Activated T-helper 1 cell treated with Interleukin-2 at 50 U/mL for 16 hours (primary cell): ENCODE data around the gene ZDHHC14.

Experiments used
- DNase-seq: peaks from one replicate; pipeline ENCODE4 v3.0.0-alpha.2; 2020; ENCODE audit warnings: low read depth

Gene ZDHHC14

DNA sequence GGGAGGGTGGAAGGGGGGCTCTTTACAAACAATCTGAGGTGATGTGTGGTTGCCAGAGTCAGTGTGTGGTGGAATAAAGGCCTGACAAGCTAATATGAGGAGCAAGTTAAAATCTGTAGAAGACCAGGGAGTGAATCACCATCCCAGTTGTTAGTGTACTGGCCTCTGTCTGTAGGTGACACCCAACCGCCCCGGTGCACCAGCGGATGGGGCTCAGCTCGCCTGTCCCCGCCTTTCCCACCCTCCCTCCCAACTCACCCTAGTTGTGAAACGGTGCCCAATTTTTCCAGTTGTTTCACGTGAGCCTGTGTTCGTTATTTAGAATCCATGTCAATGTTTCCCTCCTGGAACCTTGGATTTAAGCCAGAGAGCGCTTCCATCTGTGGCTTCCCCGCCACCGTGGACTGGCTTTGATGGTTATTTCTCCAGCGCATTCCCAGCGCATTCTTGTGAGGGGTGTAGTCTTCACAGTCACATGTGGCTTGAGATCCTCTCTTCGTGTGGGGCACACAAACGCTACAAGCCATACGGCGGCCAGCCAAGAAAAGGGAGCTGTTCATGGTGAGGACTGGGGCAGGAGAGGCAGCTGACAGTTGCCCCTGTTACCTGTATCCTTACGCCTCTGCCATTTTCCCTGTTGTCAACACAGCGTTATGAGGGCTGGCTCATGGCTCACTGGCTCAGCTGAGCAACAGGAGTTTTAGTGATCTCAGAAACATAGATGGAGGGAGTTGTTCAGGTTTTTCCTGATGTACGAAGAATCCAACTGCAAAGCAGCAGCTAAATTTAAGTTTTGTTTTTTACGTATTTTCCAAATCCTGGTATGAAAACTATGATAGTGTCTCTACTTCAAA is 137.6 kb downstream of the ZDHHC14 start:
- DNase-seq, result no peak

GRCh38 chr6:157519255-157520116 is 138.5 kb downstream of the ZDHHC14 start:
- DNase-seq, result no peak

DNA sequence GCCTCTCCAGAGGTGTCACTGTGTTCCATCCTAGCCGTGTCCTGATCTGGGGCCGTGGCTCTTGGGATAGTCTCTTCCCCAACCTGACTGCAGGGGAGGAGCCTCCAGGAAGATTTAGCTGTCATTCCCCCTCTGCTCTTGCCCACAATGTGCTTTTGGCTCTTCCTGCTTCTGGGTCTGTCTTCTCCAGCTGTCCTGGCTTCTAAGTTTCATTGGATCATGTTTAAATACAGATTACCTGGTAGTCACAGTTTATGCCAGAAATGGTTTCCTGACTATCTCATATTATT is 139.1 kb downstream of the ZDHHC14 start:
- no peak for DNase-seq

- DNase-seq, result no peak
Observed at GRCh38 chr6:157520596-157521361, 139.8 kb downstream of the ZDHHC14 start.

DNA sequence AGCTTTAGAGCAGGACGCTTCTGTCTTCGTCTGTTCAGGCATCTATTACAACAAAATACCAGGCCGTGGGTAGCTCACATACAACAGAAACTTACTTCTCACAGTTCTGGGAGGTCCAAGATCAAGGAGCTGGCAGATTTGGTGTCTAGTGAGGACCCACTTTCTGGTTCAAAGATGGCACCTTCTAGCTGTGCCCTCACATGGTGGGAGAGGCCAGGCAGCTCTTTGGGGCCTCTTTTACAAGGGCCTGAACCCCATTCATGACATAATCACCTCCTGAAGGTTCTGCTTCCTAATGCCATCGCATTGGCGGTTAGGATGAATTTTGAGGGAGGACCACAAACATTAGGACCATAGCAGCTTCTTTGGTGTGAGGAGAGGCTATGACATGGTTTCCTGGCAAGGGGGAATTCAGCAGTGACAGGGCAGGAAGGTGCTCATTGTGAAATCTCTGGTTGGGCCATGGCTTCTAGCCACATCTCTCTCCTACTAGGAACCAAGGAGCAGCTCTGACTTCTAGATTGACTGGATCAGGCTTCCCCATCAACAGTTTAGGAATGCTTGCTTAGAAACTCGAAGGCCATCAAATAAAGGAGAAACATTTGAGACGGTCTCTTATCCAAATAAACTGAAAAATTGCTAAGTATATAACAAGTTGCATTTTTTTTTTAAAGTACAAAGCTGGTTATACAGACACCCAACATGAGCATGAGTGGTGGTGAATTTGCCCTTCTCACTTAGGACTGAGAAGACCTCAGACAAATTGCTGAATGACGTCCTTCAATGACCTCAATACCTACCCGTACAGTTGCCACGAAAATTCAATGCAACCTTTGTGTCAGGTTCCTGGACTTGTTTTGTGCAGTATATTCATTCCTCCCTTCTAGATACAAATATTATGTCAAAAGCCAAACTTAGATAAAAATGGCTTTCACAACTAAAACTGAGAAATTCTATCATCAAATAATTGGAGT is 140.7 kb downstream of the ZDHHC14 start:
- DNase-seq, result no peak

DNA sequence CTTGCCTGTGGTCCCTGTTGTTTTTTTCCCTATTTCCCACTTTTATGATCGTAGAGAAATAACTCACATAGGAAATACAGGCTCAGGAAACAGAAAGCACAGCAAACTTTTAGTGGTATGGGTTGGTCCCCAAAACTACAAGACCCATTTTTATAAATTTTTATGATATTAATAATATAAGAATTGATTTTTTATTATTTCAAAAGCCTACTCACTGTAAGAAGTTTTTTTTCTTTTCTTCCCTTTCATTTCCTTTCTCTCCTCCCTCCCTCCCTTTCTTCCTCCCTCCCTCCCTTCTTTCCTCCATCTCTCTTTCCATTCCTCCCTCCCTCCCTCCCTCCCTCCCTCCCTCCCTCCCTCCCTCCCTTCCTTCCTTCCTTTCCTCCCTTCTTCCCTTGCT is 141.5 kb downstream of the ZDHHC14 start:
- DNase-seq, result no peak

- no peak for DNase-seq
Observed at GRCh38 chr6:157524735-157525134, 143.7 kb downstream of the ZDHHC14 start.

- DNase-seq, result no peak
Observed at GRCh38 chr6:157525292-157525889, 144.4 kb downstream of the ZDHHC14 start.

DNA sequence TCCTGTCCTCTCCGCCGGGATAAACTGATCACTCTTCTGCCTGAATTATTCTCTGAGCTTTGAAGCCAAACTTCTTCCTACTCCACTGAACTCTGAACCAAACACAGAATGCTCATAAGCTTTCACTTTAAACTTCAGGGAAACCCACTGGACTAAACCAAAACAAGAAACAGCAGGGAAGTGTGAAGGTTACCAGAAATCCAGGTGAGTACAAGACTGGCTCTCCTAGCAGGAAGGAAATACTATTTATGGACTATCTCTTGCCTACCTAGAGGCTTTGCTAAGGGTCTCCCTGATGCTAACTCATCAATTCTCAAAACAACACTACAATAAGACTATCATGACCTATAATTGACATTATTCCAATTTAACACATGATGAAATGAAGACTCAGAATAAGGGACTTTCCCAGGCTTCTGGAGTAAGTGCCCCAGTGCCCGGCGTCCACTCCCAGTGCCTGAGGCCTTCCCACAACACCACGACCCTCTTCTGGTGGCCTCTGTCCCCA is 145.0 kb downstream of the ZDHHC14 start:
- no peak for DNase-seq

- no peak for DNase-seq
Observed at GRCh38 chr6:157527471-157527907, 146.5 kb downstream of the ZDHHC14 start.

DNA sequence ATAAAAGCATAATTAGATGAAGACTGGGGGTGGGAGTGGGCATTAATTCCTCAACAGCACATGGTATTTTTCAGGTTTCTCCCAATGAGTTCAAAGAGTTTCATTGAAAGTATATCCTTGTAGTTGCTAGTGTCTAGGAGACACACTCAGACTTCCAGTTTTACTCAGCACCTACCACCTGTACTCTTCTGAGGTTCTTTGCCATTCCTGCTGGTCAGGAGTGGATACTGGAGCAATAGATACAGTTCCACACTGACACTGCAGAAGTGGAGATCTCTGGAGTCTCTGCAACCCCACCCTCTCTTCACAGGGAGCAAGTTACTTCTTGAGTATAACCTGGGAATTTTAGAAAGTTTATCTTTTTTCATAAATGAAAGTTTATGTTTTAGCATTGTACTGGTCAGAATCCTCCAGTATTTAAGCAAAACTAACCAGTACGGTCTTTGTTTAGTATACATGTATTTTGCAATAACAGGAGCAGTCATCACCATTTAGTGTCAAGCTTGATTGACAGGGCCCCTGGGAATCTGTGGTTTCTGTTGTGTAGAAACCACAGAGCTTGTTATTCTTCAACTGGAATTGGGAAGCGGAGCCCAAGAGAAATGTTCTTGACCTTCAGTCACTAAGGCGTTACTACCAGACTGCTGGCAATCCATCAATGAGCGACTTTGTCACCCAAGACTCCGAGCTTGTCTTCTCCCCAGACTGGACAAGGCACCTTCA is 148.1 kb downstream of the ZDHHC14 start:
- no peak for DNase-seq

DNA sequence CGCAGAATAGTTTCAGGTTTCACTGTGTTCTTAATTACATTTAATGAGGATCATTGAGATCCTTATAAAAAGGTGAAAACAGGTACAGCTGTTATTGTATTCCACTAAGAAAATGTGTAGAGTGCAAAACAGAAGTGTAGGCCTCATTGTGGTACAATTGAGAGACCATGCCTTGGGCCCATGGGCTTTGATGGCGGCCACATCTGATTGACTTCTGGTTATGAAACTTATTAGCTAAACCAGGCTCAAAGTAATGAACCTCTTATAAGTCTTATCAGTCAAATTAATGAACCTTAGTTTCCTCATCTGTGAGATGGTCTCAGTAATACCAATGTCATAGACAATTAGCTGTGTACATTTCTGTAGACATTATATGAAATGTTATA is 148.7 kb downstream of the ZDHHC14 start:
- DNase-seq, result no peak

DNA sequence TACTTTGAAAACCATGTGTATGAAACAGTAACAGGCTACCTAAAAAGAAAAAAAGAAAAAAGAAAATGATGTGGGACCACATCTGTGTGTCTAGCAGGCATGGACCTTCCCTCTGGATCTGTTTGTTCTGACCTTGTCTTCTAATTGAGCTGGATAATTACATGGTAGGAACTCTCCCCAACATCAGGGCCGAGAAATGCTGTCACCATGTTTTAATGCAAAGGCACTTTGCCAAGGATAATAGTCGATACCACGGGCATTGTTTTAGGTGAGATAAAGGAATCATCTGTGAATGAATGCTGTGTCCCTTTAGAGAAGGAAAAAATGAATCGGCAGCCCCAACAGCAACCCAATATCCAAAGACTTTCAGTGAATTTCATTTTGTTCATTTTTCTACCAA is 149.1 kb downstream of the ZDHHC14 start:
- DNase-seq, result no peak

- no peak for DNase-seq
Observed at GRCh38 chr6:157530724-157531168, 149.8 kb downstream of the ZDHHC14 start.

GRCh38 chr6:157531169-157531985 is 150.4 kb downstream of the ZDHHC14 start:
- DNase-seq, result no peak

DNA sequence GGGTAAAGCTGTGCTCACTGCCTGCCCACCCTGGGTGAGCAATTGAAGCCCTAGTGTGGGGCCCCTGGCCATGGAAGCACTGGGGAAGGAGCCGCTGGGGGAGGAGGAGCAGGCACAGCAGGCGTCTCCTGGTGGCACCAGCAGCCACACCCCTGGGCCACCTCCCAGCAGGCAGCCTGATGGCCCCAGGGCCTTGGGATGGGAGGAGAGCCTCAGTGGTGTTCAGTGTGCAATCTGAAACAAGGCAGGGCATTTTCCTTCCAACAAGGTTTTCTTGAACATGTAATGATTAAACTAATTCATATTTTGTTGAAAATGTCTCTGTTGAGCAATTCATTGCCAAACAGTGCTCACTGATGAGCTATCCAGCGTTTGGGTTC is 151.0 kb downstream of the ZDHHC14 start:
- DNase-seq, result no peak

GRCh38 chr6:157533048-157533871 is 152.3 kb downstream of the ZDHHC14 start:
- no peak for DNase-seq
